Hematopoietic multipotent progenitor cell treated with erythropoietin and hydrocortisone succinate and interleukin-3 and kit ligand, for 6 days (in vitro differentiated cells): ENCODE data around the gene PFN1.
A peak's percentile ranks its signal among the peaks of the same experiment; 100 is the strongest.

ENCODE experiments used
- DNase-seq: peaks from one replicate; pipeline ENCODE4 v3.0.0-alpha.2; 2015

PFN1 gene

DNA sequence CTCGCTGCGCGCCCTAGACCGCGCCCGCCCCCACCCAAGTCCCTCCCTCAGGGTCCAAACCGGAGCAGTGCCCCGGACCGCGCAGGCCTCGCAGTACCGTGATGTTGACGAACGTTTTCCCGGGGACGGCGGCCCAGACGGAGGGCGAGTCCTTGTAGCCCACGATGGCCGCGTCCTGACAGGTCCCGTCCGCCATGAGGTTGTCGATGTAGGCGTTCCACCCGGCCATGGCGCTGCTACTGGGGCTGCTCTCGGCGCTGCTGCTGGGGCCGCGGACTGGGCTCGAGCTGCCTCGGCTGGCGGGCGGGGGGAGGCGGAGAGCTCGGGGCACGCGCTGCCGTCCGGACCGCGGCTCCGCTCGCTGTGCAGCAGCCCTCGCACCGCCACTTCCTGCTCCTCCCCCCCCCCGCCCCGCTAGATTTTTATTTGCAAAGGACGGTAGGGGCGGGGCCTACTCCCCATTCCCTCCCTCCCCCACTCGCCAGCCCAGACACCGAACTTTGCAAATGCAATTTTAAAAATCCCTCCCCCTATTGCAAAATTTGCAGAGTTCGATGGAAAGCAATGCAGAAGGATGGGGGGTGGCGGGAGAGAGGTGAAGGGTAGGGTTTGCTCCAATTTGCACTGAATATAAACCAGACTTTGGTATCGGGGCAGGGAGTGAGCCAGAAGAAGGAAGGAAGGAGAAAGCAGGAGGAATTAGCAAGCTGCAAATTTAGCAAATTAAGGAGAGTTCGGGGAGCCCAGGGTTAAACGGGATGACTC lies at the start of gene PFN1:
Gene PFN1 (minus strand): TSS at position 365 of the 765 bp plus-strand sequence. CDS start 136 bp downstream, at position 229.
- peak; percentile 97 for DNase-seq

DNA sequence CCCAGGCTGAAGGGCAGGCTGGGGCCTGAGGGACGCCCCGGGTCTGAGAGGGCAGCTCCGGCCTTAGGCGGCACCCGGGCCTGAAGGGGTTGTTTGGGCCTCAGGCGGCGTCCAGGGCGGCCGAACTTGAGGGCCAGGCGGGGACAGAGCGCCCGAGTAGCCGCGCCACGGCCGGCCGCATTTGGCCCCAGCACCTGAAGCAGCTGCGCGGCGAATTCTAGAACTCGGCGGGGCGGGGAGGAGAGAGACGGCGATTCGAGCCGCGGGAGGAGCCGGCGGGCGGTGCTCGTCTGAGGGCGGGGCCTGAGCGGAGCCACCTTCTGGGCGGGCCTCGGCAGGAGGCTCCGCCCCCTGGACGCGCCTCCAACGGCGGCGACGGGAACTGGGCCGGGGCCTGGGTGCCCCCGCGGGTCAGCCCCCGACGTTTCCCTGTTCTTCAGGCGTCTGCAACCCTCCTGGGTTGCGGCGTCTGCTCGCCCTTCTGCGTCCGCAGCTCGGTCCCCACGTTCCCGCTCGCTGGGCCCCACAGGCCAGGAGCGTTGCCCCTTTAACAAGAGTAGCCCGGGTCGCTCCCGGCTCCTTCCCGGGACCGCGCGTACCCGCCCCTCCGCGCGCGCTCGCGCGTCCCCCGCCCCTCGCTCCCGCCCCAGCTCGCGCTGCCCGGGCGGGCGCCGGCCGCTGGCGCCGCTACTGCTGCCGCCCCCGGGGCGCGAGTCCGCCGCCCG lies 49.1 kb upstream of the PFN1 start, which contains the start of the genes INCA1 and KIF1C:
Gene INCA1 (minus strand): TSS at position 221 of the 725 bp plus-strand sequence. CDS start 3,085 bp downstream, outside the sequence.
Gene KIF1C (plus strand): TSS at position 649 of the 725 bp plus-strand sequence. CDS start 2,297 bp downstream, outside the sequence.
- DNase-seq, result peak; percentile 95

DNA sequence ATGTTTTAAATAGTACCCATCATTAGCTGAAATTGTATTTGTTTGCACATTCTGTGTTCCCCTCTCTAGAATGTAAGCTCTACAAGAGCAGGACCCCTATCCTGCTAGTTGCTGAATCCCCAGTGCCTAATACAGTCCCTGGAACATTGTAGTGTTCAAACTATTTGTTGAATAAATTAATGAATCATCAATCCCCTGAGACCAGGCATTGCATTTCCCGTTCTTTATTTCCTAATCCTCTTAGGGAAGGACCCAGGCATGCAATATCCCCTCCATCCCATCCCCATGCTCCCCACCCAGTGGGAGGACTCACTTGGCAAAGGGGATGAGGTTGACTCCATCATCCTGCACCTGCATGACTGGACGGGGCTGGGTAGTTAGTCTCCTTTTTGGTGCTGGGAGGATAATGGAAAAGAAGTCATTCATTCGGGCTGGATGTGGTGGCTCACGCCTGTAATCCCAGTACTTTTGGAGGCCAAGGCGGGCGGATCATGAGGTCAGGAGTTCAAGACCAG lies 45.8 kb upstream of the PFN1 start:
- DNase-seq, result no peak

DNA sequence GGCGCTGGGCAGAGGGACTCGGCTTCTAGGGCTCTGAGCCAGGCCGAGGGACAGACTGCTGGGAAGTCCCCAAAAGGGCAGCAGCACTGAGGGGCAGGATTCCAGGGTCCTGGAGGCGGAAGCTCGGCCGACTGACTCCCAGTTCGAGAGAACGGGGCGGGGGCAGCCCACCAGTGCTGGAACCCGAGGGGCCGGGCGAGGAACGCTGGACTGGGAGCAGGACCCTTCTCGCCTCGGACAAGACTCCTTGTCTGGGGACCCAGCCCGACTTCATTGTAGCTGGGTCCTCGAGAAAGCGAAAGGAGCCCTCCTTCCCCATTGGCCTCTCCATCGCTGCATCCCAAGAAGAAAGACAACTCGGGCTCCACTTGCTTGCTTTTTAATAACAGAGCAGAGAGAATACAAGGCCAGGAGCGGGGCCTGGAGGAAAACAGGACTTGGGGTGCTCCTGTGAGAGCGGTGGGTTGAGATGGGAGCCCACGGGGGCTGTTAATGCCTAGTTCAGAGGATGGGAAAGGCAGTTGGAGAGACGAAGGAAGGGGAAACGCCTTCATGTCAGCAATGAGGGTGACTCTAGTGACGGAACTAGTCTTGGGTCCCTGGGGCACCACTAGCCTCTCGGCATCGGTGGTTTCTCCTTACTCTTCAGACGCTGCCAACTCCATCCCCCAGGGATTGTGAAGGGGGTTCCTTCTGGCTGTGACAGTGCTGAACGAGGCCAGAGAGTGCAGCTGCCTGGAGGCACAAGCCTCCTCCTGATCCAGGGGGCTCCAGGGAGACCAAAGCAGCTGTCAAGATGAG lies 39.6 kb upstream of the PFN1 start:
- DNase-seq, result peak; percentile 41

DNA sequence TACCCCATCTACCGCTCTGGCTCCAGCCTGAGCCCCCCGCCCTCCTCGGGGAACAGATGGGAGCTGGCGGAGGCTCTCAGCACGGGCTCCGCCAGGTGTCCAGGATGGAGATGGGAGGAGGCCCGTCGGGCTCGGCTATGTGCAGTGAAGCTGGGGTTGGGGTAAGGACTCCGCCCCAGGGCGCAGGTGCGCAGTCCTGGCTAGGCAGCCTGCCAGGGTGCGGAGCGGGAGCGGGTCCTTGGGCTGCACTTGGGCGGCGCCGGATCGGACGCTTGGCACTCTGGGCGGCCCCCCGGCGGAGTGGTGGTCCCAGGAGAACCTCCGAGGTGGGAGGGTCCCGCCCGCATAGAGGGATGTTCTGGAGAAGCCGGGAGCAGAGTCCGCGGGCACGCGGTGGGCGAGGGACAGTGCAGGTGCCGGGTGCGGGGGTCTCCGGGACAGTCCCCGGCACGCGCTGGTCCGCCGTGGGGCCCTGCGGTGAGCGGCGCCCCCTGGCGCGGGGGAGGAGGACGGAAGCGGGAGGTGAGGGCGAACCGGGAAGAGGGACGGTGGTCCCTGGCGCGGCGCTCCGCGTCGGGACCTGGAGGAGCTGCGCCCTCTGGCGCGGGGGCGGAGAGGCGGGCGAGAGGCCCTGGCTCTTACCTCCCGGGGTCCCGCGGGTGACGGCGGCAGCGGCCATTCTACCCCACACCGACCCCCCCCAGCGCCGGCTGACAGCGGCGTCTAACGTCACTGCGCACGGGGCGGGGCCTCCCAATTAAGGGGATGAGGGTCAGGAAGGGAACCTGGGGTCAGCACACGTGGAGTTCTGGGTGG lies 38.8 kb upstream of the PFN1 start, which contains the start of gene CAMTA2:
Gene CAMTA2 (minus strand): TSS at position 725 of the 816 bp plus-strand sequence. CDS start 1,453 bp downstream, outside the sequence.
- DNase-seq, result peak; percentile 90

DNA sequence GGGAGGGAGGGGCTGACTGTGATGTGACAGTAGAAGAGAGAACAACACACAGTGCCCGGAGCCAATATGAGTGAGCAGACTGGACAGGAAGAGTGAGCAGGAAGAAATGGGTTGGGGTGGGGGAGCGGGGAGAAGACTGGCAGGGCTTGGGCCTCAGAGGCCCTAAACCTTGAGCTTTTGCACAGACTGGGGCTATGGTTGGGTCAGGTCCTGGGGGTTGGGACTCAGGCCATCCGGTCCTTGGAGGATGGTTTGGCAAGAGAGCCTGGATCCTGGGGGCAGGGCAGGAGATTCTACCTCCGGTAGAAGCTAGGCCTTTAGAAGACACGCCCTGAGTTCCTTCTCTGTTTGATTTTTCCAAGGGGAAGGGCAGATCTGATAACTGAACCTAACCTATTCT lies 38.1 kb upstream of the PFN1 start:
- peak; percentile 27 for DNase-seq

DNA sequence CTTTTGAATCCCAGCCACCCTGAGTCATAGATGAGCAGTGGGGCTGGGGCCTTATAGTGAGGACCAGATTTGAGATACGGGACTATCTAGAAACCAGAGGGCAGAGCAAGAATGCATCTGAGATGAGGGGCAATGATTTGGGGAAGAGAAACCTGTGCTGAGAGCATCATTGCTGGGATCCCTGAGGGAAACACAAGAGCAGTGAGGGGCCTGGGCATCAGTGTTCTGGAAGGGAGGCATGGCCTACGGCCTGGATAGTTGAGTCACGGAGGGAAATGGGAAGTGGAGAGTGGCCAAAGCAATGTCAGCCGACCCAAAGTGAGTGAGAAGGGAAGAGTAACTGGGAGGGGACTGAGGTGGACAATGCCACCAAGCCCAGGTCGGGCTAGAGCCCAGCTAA lies 34.0 kb upstream of the PFN1 start:
- DNase-seq, result no peak

DNA sequence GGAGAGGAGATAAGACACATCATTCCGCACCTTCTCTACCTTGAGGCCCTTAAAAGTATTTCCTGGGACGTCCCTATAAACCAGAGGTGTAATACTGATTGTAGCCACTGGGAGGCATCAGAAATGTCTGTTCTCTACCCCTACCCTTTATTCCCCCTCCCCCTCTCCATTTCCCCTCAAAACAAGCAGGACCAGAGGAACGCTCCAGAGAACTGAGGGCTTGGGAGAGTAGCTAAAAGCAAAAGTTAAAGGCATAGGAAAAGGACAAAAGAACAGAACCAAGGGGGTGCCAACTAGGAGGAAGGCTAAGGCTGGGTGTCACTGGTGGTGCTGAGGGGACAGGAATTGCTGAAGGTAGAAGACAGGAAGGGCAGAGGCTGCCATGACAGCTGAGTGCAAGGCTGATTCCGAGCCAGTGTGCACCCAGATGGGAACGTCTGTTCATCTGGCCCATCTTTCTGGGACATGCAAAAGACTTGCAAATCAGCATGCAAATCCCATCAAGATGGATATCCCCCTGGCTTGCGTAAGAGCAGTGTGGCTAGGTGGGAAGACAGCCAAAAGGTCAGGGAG lies 32.4 kb upstream of the PFN1 start:
- peak; percentile 78 for DNase-seq

DNA sequence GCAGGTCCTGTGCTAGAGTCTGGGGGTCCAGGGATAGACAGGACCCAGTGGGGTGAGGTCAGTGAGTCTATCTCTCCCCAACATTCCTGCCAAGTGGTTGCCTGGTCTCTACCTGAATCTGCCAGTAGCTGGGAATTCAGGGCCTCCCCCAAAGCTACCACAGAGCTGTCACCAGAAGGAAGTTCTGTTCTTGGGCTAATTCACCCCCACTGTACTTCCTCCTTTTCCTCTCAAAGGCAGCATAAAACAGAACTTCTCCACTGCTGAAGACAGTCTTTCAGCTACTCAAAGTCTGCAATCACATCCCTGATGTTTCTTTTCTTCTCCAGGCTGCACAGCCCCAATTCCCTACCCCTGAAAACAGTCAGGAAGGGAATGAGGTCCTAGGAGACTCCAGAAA lies 30.4 kb upstream of the PFN1 start:
- peak; percentile 46 for DNase-seq

DNA sequence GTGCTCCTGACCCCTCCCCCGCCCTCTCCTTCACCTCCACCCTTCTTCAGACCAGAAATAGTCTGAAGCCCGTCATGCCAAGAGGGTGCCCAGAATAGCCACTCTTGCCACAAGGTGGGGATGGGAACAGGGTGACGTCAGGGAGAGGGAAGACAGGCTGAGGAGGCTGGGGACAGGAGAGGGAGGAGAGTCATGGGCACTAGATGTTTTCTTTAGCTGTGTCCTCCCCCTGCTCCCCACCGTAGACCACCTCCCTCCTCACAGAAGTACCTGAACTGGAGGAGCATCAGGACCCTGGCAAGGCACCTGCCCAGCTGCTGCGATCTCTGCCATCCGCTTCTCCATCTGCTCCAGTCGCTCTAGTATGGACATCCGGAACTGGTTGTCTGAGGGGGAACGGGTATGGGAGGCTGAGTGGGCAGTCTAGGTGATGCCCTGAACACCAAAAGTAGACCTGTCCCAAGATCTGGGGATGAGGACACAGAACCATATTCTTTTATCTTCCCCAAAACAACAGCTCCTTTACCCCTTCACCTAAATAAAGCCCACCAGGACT lies 25.9 kb upstream of the PFN1 start:
- DNase-seq, result no peak

DNA sequence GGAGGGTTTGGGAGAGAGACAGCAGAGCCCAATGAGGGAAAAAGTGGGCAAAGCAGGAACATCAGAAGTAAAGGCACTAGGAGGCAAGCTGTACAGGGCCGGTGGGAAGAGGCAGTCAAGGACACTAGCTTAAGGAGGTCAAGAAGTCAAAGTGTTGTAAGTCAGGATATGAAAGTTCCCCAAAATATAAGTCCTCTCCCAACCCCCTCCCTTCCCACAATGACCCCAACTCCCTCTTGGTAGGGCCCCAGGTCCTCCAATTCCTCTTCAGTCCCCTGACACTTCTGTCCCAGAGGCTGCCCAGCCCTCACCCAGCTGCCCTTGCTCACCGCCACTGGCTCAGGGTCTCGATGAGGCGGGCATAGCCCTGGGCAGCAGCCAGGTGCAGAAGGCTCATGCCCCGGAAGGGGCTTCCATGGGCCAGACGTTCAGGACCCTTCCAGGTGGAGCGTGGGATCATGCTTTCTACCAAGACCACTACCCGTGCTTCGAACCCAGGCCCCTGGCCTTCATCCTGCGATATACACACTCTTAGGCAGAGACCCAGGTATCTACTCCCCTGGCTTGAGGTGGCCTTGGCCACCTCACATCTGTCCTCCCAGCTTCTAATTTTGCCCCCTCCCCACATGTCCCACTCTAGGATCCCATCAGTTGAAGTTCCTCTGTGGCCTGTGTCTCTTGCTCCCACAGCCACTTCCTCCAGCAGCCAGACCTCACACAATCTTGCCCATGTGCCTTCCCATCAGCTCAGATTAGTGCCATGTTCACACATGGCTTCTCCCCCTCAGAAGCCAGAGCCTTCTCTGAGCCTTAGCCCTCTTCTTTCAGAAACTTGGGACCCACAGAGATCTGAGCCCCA lies 25.2 kb upstream of the PFN1 start:
- no peak for DNase-seq

DNA sequence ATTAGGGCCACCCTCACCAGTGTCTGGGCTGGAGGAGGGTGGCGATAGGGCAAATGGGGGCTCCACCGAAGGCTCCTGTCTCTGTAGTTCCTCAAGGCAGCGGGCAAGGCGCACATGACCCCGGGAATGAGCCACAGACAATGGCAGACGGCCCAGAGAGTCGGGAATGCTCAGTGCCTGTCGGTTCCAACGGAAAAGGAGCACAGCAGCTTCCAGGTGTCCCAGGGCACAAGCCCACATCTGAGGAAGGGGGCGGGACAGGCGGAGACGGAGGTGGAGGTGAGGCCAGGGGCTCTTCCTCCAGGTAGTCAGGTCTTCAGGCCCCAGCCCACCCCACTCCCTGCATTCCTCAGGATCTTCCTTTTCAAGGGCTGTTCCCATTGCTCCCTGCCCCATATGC lies 24.4 kb upstream of the PFN1 start:
- no peak for DNase-seq

DNA sequence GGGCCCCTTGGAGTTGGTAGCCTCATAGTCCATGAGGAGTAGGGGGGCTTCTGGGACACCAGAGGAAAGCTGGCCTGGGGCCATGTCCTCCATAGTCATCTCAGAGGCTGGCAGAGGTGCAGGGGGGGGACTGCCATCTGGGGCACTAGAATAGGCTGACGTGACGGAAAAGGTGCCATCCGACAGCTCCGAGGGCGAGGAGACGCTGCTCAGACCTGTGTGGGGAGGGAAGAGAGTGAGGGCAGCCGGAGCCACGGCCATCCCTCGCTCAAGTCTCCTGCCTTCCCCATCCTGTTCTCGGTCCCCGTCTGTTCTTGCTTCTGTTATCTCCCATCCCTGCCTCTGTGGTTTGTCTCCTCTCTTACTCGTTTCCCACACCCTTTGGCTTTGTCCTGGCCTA lies 24.0 kb upstream of the PFN1 start:
- no peak for DNase-seq

DNA sequence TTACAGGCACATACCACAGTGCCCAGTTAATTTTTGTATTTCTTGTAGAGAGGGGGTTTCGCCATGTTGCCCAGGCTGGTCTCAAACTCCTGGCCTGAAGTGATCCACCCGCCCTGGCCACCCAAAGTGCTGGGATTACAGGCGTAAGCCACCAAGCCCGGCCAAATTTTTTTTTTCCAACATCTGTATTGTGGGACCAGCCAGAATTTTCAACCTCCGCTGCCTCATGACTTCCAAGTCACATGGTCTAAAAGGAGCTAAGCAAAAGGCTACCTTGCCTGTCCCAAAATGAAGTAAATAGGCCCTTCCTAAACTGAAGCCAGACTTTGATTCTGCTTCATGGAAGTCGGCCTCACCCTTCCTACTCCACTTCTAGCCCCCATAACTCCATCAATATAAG lies 23.5 kb upstream of the PFN1 start:
- DNase-seq, result no peak

DNA sequence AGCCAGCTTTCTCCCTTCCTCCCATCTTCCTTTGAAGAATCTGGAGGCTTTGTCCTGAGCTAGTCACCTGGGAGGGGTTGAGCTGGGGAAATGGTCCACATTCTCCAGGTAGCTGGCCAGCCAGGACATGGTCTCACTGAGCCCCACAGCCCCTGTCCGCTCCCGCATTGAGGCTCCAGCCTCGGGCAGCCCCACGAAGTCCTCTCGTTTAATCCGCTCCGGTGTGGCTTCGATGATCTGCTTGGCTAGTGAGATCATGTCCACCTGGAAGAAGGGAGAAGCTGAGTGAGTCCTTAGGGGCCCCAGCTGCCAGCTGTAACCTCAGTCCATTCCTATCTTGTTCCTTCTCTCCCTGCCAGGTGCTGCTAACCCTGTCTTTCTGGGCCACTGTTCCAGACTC lies 21.9 kb upstream of the PFN1 start:
- no peak for DNase-seq

DNA sequence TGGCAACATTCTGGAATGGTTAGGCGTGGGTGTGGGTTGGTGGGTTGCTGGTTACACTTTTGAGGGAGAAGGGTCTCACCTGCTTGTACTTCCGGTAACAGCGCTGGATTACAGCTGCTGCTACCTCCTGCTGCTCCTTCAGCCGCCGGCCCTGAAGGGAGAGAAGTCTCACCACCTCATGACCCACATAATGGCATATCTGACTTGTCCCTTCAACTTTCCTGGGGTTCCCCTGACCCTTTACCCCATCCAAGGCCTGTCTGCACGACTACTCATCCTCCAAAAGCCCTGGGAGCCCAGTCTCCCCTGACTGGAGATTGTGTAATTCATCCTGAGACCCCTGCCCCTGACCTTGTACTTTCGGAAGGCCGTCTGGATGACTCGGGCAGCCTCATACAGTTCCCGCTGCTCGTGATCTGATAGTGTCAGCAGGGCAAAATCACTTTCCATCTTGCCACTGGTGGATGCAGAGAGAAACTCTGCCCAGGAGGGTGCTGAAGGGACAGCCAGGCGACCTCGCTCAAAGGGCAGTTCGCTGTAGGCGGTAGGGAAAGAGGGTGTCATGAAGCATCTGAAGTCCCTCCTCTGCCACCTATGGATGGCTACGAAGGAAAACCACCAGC lies 21.3 kb upstream of the PFN1 start:
- DNase-seq, result no peak

DNA sequence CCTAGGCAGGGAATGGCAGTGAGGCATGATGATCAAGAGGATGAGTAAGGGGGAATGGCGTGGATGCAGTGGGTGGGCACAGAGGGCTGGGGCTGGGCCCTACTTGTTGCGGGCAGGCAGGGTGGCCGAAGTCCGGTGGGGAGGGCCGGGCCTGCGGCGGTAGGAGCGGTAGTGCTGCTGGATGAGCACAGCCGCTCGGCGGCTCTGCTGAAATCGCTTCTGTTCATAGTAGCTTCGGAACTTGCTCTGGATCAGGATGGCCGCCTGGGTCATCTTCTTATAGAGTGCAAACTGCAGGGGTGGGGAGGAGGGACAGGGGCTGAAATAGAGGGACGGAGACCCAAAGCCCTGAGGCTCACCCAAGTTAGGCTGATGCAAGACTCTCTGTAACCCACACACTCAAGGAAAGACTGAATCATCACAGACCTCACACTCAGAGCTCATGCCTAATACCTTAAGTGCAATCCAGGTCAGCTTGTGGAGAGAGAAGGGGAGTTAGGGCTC lies 20.8 kb upstream of the PFN1 start:
- DNase-seq, result peak; percentile 22

DNA sequence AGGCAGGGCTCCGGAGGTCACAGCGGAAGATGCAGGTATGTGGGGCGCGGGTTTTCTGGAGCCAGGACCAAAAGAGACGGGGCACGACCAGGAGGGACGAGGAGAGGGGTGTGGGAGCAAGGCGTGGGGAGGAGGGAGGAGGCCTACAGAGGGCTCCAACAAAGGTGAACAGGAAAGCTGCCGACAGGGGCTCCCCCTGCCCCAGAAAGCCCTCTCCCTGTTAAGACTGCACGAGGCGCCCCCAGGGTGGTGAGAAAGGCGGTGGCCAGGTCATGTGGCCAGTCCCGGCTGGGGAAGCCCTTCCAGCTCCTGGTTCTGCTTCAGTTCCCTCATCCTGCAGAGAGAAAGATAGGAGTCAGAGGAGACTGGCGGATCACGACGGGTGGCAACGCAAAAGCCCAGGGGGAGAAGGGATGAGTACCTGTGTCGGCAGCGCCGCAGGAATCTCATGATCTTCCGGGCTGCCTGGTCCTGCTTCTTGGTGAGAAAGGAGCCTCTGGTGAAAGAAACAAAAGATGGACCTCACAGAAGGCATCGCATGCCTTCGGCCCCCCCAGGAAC lies 20.2 kb upstream of the PFN1 start:
- DNase-seq, result peak; percentile 33
